Mesenchymal stem cell (in vitro differentiated cells and primary cell): Measurements from ENCODE around the gene S100A14.
A peak's percentile ranks its signal among the peaks of the same experiment; 100 is the strongest.
"Not testable (repeated sequence)": the region's sequence is repeated elsewhere in the genome, so short reads cannot be mapped to it uniquely, and the experiment has no call there.

Experiments
- DNase-seq: peaks from one replicate; pipeline ENCODE4 v3.0.0-alpha.2; 2013
- H2AFZ ChIP-seq: one replicate; pipeline ENCODE4 v1.6.1; 2013; ENCODE audit warnings: low read depth, mild to moderate bottlenecking, control low read depth, inconsistent platforms, low read length, moderate library complexity
- H2AK5ac ChIP-seq: 2 replicates; pipeline ENCODE4 v1.6.1; 2013; ENCODE audit warnings: low read length, moderate library complexity, mild to moderate bottlenecking, inconsistent platforms; ENCODE audit not compliant: severe bottlenecking
- H2BK120ac ChIP-seq: one replicate; pipeline ENCODE4 v1.6.1; 2013; ENCODE audit warnings: low read depth, mild to moderate bottlenecking, inconsistent platforms, low read length, moderate library complexity
- H2BK12ac ChIP-seq, 2 experiments: one replicate each; pipeline ENCODE4 v1.6.1; 2013; ENCODE audit warnings: inconsistent platforms in 2 of 2, low read length in 2 of 2, mild to moderate bottlenecking in 2 of 2, moderate library complexity in 2 of 2, control low read depth in 1 of 2
- H2BK15ac ChIP-seq: one replicate; pipeline ENCODE4 v1.6.1; 2013; ENCODE audit warnings: mild to moderate bottlenecking, low read depth, inconsistent platforms; ENCODE audit not compliant: poor library complexity, severe bottlenecking
- H2BK5ac ChIP-seq: 2 replicates; pipeline ENCODE4 v1.6.1; 2013; ENCODE audit warnings: low read depth, mild to moderate bottlenecking, low read length, control low read depth, inconsistent platforms; ENCODE audit not compliant: poor library complexity, severe bottlenecking
- H3K14ac ChIP-seq, 2 experiments: one replicate each; pipeline ENCODE4 v1.6.1; 2013; ENCODE audit warnings: inconsistent platforms in 2 of 2, low read length in 2 of 2, control low read depth in 1 of 2, mild to moderate bottlenecking in 1 of 2, moderate library complexity in 1 of 2
- H3K18ac ChIP-seq, 2 experiments: one replicate each; pipeline ENCODE4 v1.6.1; 2013; ENCODE audit warnings: inconsistent platforms in 2 of 2, low read length in 2 of 2, control low read depth in 1 of 2, low read depth in 1 of 2, mild to moderate bottlenecking in 1 of 2
- H3K23ac ChIP-seq, 2 experiments: one replicate each; pipeline ENCODE4 v1.6.1; 2013; ENCODE audit warnings: inconsistent platforms in 2 of 2, low read length in 2 of 2, mild to moderate bottlenecking in 2 of 2, moderate library complexity in 2 of 2, control low read depth in 1 of 2
- H3K27ac ChIP-seq: 2 replicates; pipeline ENCODE4 v1.5.1; 2013; ENCODE audit warnings: mild to moderate bottlenecking, moderate library complexity, low read length, control low read depth, inconsistent platforms; ENCODE audit not compliant: poor library complexity, severe bottlenecking
- H3K27me3 ChIP-seq, 2 experiments: 2 replicates each; pipeline versions ENCODE4 v1.6.1 to v1.7.0; 2013; ENCODE audit warnings: low read length in 2 of 2, mild to moderate bottlenecking in 2 of 2, moderate library complexity in 2 of 2, control low read depth in 1 of 2, inconsistent platforms in 1 of 2; ENCODE audit not compliant: control insufficient read depth in 1 of 2, insufficient read depth in 1 of 2
- H3K36me3 ChIP-seq, 2 experiments: 2 replicates each; pipeline versions ENCODE4 v1.6.1 to v1.7.0; 2013; ENCODE audit warnings: low read length in 2 of 2, control low read depth in 1 of 2, inconsistent platforms in 1 of 2, low read depth in 1 of 2, mild to moderate bottlenecking in 1 of 2; ENCODE audit not compliant: insufficient read depth in 2 of 2, control insufficient read depth in 1 of 2
- H3K4ac ChIP-seq, 2 experiments: one replicate each; pipeline ENCODE4 v1.6.1; 2013; ENCODE audit warnings: inconsistent platforms in 2 of 2, low read length in 2 of 2, mild to moderate bottlenecking in 2 of 2, moderate library complexity in 2 of 2, control low read depth in 1 of 2, low read depth in 1 of 2
- H3K4me1 ChIP-seq: 2 replicates; pipeline ENCODE4 v1.6.1; 2013; ENCODE audit warnings: low read depth, low read length, control low read depth; ENCODE audit not compliant: control insufficient read depth, insufficient read depth
- H3K4me2 ChIP-seq: 2 replicates; pipeline ENCODE4 v1.6.1; 2013; ENCODE audit warnings: low read length, mild to moderate bottlenecking, inconsistent platforms; ENCODE audit not compliant: poor library complexity, severe bottlenecking
- H3K4me3 ChIP-seq, 2 experiments: 2 replicates each; pipeline versions ENCODE4 v1.5.1 to v1.7.0; 2013; ENCODE audit warnings: low read length in 2 of 2, mild to moderate bottlenecking in 2 of 2, control low read depth in 1 of 2, low read depth in 1 of 2; ENCODE audit not compliant: insufficient read depth in 1 of 2
- H3K79me1 ChIP-seq: replicated peaks from 2 replicates; pipeline ENCODE4 v1.6.1; 2013; ENCODE audit warnings: mild to moderate bottlenecking, control low read depth, low read length, inconsistent platforms; ENCODE audit not compliant: poor library complexity, severe bottlenecking
- H3K9ac ChIP-seq: 2 replicates; pipeline ENCODE4 v1.7.0; 2013; ENCODE audit warnings: mild to moderate bottlenecking, low read length, moderate library complexity
- H3K9me3 ChIP-seq: 2 replicates; pipeline ENCODE4 v1.7.0; 2013; ENCODE audit warnings: mild to moderate bottlenecking, low read length; ENCODE audit not compliant: control insufficient read depth
- H4K8ac ChIP-seq: one replicate; pipeline ENCODE4 v1.6.1; 2013; ENCODE audit warnings: inconsistent platforms, mild to moderate bottlenecking, low read length, moderate library complexity
- H4K91ac ChIP-seq: one replicate; pipeline ENCODE4 v1.6.1; 2013; ENCODE audit warnings: mild to moderate bottlenecking, low read length, inconsistent platforms
- WGBS: methylation state at CpG from one replicate; pipeline ENCODE4 v1.1.7; 2013; ENCODE audit warnings: mixed read lengths; 5-methylcytosine and 5-hydroxymethylcytosine counted together

S100A14 gene

DNA sequence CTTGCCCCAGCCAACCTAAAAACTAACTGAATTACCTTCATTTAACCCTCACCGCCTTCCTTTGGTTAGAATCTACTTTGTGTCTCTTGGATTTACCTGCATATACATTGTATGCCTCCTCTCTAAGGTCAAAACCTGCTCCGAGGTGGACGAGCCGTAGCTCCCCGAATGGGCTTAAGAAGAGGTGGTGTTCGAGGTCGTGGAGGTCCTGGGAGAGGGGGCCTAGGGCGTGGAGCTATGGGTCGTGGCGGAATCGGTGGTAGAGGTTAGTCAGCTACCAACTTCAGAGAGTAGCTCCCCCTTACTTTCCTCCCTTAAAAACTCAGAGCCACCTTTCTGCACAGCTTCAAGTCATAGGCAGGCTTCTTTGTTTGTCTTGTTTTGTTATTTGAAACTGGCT, 27.0 kb upstream of the S100A14 start:
- no peak overlapping the region for H3K27ac ChIP-seq
- H2BK12ac ChIP-seq = no peak overlapping the region
- H3K4ac ChIP-seq = no peak overlapping the region
- no peak overlapping the region for H3K23ac ChIP-seq
- no peak overlapping the region for H4K8ac ChIP-seq
- DNase-seq = no peak
- no peak overlapping the region for H2AFZ ChIP-seq
- H3K4me2 ChIP-seq = no peak overlapping the region
- H3K4me1 ChIP-seq = peaks cover 4% of the 10 kb centered on the region
- peaks cover 26% of the 10 kb centered on the region for H3K79me1 ChIP-seq
- H3K14ac ChIP-seq = no peak overlapping the region
- H3K4me3 ChIP-seq = no peak overlapping the region
- H3K36me3 ChIP-seq = peaks cover 51 to 93% of the 10 kb centered on the region in 2 experiments
- no peak overlapping the region for H2BK120ac ChIP-seq
- no peaks in the 10 kb centered on the region for H3K9me3 ChIP-seq
- H3K27me3 ChIP-seq = no peaks in the 10 kb centered on the region
- whole genome bisulfite sequencing = over 99% methylated on average over 7 of the region's 11 CpGs
- no peak overlapping the region for H3K9ac ChIP-seq
- no peak overlapping the region for H4K91ac ChIP-seq
- H3K18ac ChIP-seq = no peak overlapping the region
- no peak overlapping the region for H2BK15ac ChIP-seq
- no peak overlapping the region for H2BK5ac ChIP-seq
- H2AK5ac ChIP-seq = no peak overlapping the region

DNA sequence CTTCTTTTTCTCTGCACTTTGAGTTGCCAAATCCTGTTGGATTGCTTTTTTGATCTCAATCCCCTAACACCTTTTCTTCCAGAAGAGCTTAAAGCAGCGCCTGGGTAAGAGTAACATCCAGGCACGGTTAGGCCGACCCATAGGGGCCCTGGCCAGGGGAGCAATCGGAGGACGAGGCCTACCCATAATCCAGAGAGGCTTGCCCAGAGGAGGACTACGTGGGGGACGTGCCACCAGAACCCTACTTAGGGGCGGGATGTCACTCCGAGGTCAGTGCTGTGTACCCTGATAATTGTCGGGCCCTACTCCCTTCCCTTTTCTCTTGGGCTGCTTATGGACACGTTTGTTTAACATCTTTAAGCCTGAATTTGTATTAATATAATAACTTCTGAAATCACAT, 26.0 kb upstream of the S100A14 start:
- Histone ChIP-seq H3K79me1 (peaks cover 25% of the 10 kb centered on the region), H3K27ac (no peak overlapping the region), H2AK5ac (no peak overlapping the region), H3K4me3 (no peak overlapping the region), H4K91ac (no peak overlapping the region), H3K18ac (no peak overlapping the region), H2AFZ (no peak overlapping the region), H3K9me3 (no peaks in the 10 kb centered on the region), H4K8ac (no peak overlapping the region), H3K14ac (no peak overlapping the region), H3K23ac (no peak overlapping the region), H3K4me2 (no peak overlapping the region), H2BK15ac (no peak overlapping the region), H3K4me1 (peaks cover 1% of the 10 kb centered on the region), H2BK12ac (no peak overlapping the region), H3K9ac (no peak overlapping the region), H2BK5ac (no peak overlapping the region), H3K36me3 (peaks cover 52 to 98% of the 10 kb centered on the region in 2 experiments), H3K27me3 (no peaks in the 10 kb centered on the region), H3K4ac (no peak overlapping the region), H2BK120ac (no peak overlapping the region)
- DNase-seq = no peak
- WGBS = 96% methylated on average over 9 of the region's 11 CpGs

DNA sequence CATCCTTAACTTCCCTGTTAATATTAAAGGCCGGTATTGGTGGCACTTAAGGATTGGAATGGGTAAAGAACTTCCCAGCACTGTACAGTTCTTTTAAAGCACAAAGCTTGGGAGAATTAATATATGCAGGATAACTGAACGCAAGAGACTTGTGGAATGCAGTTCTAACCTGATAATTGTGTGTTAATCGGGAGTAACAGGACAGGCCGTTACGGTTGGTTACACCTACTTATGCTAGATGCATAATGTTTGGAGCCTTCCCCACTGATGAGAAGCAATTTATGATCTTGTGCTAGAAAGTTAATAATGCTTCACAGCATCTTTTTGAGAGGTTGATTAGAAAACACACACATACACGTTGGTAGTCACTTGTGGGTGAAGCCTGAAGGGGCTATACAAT, 24.7 kb upstream of the S100A14 start:
- 85% methylated on average over 6 of the region's 6 CpGs for WGBS

DNA sequence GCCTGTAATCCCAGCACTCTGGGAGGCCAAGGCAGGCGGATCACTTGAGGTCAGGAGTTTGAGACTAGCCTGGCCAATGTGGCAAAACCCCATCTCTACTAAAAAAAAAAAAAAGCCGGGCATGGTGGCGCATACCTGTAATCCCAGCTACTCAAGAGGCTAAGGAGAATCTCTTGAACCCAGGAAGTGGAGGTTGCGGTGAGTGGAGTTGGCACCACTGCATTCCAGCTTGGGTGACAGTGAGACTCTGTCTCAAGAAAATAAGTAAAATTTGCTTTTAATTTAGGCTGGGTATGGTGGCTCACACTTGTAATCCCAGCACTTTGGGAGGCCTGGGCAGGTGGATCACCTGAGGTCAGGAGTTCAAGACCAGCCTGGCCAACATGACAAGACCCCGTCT, 24.1 kb upstream of the S100A14 start:
- not testable (repeated sequence) for H3K23ac ChIP-seq, H3K4me2 ChIP-seq, H3K9me3 ChIP-seq, H2AK5ac ChIP-seq, H3K4me3 ChIP-seq, H3K14ac ChIP-seq, H3K9ac ChIP-seq, H2BK5ac ChIP-seq, H3K4ac ChIP-seq, H3K4me1 ChIP-seq, H2AFZ ChIP-seq, H4K8ac ChIP-seq, H2BK120ac ChIP-seq, H2BK15ac ChIP-seq, H3K27me3 ChIP-seq, H3K18ac ChIP-seq, DNase-seq, H2BK12ac ChIP-seq, H4K91ac ChIP-seq, H3K27ac ChIP-seq
- WGBS = 99% methylated on average over 5 of the region's 5 CpGs
- Histone ChIP-seq H3K36me3 (peaks cover 51 to 94% of the 10 kb centered on the region in 2 experiments), H3K79me1 (peaks cover 21% of the 10 kb centered on the region)

More for the DNA sequence above, 24.7 kb upstream of the S100A14 start:
- Histone ChIP-seq H2AK5ac (no peak overlapping the region), H2BK120ac (no peak overlapping the region), H3K4me1 (peaks cover 3% of the 10 kb centered on the region), H3K9ac (peak overlapping the region; percentile 1), H3K9me3 (no peaks in the 10 kb centered on the region), H4K8ac (no peak overlapping the region), H3K23ac (no peak overlapping the region), H3K79me1 (peaks cover 23% of the 10 kb centered on the region), H4K91ac (no peak overlapping the region), H3K4ac (no peak overlapping the region), H3K27me3 (no peaks in the 10 kb centered on the region), H3K4me3 (no peak overlapping the region), H2BK5ac (no peak overlapping the region), H2AFZ (no peak overlapping the region), H2BK12ac (no peak overlapping the region), H2BK15ac (no peak overlapping the region), H3K4me2 (no peak overlapping the region), H3K18ac (no peak overlapping the region), H3K27ac (no peak overlapping the region), H3K14ac (no peak overlapping the region), H3K36me3 (peaks cover 52 to 99% of the 10 kb centered on the region in 2 experiments)
- DNase-seq = no peak
